GM18858 (cell line): ENCODE data around the gene EFS.
"Not testable (repeated sequence)": the region's sequence is repeated elsewhere in the genome, so short reads cannot be mapped to it uniquely, and the experiment has no call there.

Experiments
- ATAC-seq: cut with Tn5 transposase; IDR thresholded peaks from one replicate; pipeline ENCODE4 v1.9.1; 2021; ENCODE audit not compliant: unreplicated experiment

EFS gene

GRCh38 chr14:23365036-23365731 lies at the start of gene EFS:
Gene EFS, minus strand, starts transcription at chr14:23365172. Its CDS starts 147 bp downstream, at chr14:23365025.
- no peak for ATAC-seq

GRCh38 chr14:23414254-23414653 lies 49.3 kb upstream of the EFS start:
- no peak for ATAC-seq

GRCh38 chr14:23413681-23414080 lies 48.7 kb upstream of the EFS start:
- ATAC-seq: no peak

GRCh38 chr14:23411563-23412525 lies 46.9 kb upstream of the EFS start:
- no peak for ATAC-seq

- no peak for ATAC-seq
Observed at GRCh38 chr14:23409966-23410635, 45.1 kb upstream of the EFS start.

GRCh38 chr14:23409475-23409874 lies 44.5 kb upstream of the EFS start:
- peak; percentile 42 for ATAC-seq

GRCh38 chr14:23408307-23408630 lies 43.3 kb upstream of the EFS start:
- no peak for ATAC-seq

GRCh38 chr14:23407516-23408306 lies 42.7 kb upstream of the EFS start, which contains the start of gene MYH6:
Gene MYH6, minus strand, starts transcription at chr14:23408273. Its CDS starts 1,050 bp downstream, at chr14:23407223.
- no peak for ATAC-seq

- no peak for ATAC-seq
Observed at GRCh38 chr14:23406725-23407355, 41.9 kb upstream of the EFS start.

- ATAC-seq: peak; percentile 48
Observed at GRCh38 chr14:23406244-23406643, 41.3 kb upstream of the EFS start.

- no peak for ATAC-seq
Observed at GRCh38 chr14:23405516-23406025, 40.6 kb upstream of the EFS start.

GRCh38 chr14:23405096-23405495 lies 40.1 kb upstream of the EFS start:
- ATAC-seq: no peak

GRCh38 chr14:23404331-23404900 lies 39.4 kb upstream of the EFS start:
- ATAC-seq: no peak

- ATAC-seq: no peak
Observed at GRCh38 chr14:23403908-23404307, 38.9 kb upstream of the EFS start.

GRCh38 chr14:23403139-23403438 lies 38.1 kb upstream of the EFS start:
- no peak for ATAC-seq

GRCh38 chr14:23402296-23403138 lies 37.5 kb upstream of the EFS start:
- ATAC-seq: no peak

GRCh38 chr14:23401291-23401690 lies 36.3 kb upstream of the EFS start:
- ATAC-seq: no peak

GRCh38 chr14:23400496-23401149 lies 35.7 kb upstream of the EFS start:
- ATAC-seq: not testable (repeated sequence)
